Measurements from ENCODE around the gene LRPAP1.

DNA sequence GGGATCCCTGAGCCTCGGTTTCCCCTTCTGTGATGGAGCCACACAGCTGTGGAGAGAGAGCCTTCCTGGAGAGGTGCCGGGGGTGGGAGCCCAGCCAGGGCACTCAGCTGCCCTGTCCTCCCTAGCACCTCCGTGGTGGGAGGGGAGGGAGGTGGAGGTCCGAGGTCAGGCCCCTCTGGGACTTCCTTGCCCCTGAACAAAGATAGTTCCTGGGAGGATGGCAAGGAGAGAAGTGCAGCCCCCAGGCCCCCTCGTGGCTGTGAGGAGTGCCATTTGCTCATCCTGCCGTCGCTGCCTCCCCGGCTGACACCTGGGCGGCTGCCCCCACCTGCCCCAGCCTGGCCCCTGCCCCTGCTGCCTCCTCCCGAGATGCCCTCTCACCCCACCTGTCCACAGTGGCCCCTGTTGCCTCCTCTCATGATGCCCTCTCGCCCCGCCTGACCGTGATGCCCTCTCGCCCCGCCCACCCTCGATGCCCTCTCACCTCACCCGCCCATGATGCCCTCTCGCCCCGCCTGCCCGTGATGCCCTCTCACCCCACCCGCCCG lies 56.4 kb downstream of the LRPAP1 start:
- no peak for TF ChIP-seq CTCF (IDR thresholded peaks at IDR 0.05)
- TF ChIP-seq POLR2AphosphoS5 (IDR thresholded peaks at IDR 0.05): no peak
- TF ChIP-seq POLR2A (IDR thresholded peaks at IDR 0.05): no peak

Measured in prostate gland (tissue), 2 donors.